ENCODE measurements around the gene NCKAP1. TPM values are rescaled to one million over a fixed set of nuclear protein-coding genes. Genes with fewer than 3 reads are reported as not detected.

NCKAP1 gene
- total and polyA plus RNA-seq, 10 of the 15 experiments (the other 5 are each of a cell fraction or from before 2014, with no cell fraction given) = 0.11 to 1.5 (median 0.52) TPM

DNA sequence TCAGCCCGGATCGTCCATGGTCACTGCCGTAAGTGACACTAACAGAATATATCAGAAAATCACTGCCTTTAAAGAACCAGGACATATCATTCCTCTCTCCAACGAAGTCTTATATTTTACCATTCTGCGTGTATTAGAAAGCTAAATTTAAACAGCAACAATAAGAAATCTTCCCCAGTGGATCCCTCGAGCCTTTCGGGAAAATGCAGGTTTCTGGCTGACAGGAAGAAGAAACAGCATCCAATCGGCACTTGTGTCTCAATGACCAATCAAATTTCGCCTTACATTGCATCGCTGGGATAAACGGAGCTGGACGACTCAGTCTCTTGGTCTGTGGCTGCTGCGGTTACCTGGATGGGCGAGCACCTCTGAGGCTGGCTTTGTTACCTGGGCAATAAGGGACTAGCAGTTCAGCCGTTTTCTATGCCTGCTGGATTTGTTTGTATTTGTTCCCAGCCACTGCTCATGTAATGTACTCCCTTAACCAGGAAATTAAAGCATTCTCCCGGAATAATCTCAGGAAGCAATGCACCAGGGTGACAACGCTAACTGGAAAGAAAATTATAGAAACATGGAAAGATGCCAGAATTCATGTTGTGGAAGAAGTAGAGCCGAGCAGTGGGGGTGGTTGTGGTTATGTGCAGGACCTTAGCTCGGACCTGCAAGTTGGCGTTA is 40.3 kb upstream of the NCKAP1 start, which contains the start of gene DUSP19 (continued):
- TF ChIP-seq, protein P1, sequence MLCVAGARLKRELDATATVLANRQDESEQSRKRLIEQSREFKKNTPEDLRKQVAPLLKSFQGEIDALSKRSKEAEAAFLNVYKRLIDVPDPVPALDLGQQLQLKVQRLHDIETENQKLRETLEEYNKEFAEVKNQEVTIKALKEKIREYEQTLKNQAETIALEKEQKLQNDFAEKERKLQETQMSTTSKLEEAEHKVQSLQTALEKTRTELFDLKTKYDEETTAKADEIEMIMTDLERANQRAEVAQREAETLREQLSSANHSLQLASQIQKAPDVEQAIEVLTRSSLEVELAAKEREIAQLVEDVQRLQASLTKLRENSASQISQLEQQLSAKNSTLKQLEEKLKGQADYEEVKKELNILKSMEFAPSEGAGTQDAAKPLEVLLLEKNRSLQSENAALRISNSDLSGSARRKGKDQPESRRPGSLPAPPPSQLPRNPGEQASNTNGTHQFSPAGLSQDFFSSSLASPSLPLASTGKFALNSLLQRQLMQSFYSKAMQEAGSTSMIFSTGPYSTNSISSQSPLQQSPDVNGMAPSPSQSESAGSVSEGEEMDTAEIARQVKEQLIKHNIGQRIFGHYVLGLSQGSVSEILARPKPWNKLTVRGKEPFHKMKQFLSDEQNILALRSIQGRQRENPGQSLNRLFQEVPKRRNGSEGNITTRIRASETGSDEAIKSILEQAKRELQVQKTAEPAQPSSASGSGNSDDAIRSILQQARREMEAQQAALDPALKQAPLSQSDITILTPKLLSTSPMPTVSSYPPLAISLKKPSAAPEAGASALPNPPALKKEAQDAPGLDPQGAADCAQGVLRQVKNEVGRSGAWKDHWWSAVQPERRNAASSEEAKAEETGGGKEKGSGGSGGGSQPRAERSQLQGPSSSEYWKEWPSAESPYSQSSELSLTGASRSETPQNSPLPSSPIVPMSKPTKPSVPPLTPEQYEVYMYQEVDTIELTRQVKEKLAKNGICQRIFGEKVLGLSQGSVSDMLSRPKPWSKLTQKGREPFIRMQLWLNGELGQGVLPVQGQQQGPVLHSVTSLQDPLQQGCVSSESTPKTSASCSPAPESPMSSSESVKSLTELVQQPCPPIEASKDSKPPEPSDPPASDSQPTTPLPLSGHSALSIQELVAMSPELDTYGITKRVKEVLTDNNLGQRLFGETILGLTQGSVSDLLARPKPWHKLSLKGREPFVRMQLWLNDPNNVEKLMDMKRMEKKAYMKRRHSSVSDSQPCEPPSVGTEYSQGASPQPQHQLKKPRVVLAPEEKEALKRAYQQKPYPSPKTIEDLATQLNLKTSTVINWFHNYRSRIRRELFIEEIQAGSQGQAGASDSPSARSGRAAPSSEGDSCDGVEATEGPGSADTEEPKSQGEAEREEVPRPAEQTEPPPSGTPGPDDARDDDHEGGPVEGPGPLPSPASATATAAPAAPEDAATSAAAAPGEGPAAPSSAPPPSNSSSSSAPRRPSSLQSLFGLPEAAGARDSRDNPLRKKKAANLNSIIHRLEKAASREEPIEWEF (IDR thresholded peaks at IDR 0.05; ENCODE audit: insufficient replicate concordance, low read depth, low read length) = no peak
- no peak for TF ChIP-seq MYC (IDR thresholded peaks at IDR 0.05; ENCODE audit: insufficient read depth, insufficient read length, insufficient replicate concordance, low read length, severe bottlenecking)
- no peak for TF ChIP-seq CBX3 (IDR thresholded peaks at IDR 0.05; ENCODE audit: borderline replicate concordance, low read depth)
- TF ChIP-seq ZNF207 (IDR thresholded peaks at IDR 0.05; ENCODE audit: borderline replicate concordance) = no peak
- no peak for TF ChIP-seq CHD4 (IDR thresholded peaks at IDR 0.05)
- no peak; the same call in none of the 2 replicates for TF ChIP-seq HCFC1 (IDR thresholded peaks at IDR 0.05; ENCODE audit: low read length)
- peak; percentile 40; the same call in 1 of the 2 replicates for TF ChIP-seq GABPA (IDR thresholded peaks at IDR 0.05; ENCODE audit: low read depth)
- no peak for TF ChIP-seq ZZZ3 (IDR thresholded peaks at IDR 0.05; ENCODE audit: control insufficient read depth, insufficient read length, low read depth)
- no peak for TF ChIP-seq NFXL1 (IDR thresholded peaks at IDR 0.05; ENCODE audit: borderline replicate concordance)
- TF ChIP-seq NRF1 (conservative IDR thresholded peaks at IDR 0.05; ENCODE audit: low read depth, low read length) = no peak
- TF ChIP-seq, protein P2, sequence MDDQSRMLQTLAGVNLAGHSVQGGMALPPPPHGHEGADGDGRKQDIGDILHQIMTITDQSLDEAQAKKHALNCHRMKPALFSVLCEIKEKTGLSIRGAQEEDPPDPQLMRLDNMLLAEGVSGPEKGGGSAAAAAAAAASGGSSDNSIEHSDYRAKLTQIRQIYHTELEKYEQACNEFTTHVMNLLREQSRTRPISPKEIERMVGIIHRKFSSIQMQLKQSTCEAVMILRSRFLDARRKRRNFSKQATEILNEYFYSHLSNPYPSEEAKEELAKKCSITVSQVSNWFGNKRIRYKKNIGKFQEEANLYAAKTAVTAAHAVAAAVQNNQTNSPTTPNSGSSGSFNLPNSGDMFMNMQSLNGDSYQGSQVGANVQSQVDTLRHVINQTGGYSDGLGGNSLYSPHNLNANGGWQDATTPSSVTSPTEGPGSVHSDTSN (IDR thresholded peaks at IDR 0.05; ENCODE audit: insufficient replicate concordance, low read depth, low read length) = no peak
- TF ChIP-seq, protein P3, sequence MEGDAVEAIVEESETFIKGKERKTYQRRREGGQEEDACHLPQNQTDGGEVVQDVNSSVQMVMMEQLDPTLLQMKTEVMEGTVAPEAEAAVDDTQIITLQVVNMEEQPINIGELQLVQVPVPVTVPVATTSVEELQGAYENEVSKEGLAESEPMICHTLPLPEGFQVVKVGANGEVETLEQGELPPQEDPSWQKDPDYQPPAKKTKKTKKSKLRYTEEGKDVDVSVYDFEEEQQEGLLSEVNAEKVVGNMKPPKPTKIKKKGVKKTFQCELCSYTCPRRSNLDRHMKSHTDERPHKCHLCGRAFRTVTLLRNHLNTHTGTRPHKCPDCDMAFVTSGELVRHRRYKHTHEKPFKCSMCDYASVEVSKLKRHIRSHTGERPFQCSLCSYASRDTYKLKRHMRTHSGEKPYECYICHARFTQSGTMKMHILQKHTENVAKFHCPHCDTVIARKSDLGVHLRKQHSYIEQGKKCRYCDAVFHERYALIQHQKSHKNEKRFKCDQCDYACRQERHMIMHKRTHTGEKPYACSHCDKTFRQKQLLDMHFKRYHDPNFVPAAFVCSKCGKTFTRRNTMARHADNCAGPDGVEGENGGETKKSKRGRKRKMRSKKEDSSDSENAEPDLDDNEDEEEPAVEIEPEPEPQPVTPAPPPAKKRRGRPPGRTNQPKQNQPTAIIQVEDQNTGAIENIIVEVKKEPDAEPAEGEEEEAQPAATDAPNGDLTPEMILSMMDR (IDR thresholded peaks at IDR 0.05 in 2 of 3, conservative IDR thresholded peaks at IDR 0.05 in 1 of 3; ENCODE audit: control insufficient read depth in 2 of 3, extremely low read depth in 1 of 3, insufficient read depth in 1 of 3, low read depth in 3 of 3, low read length in 3 of 3) = no peak
- TF ChIP-seq TCF3 (IDR thresholded peaks at IDR 0.05; ENCODE audit: borderline replicate concordance, insufficient read depth, low read depth, low read length) = no peak
- no peak for TF ChIP-seq SREBF1 (IDR thresholded peaks at IDR 0.05; ENCODE audit: low read length)
- no peak for TF ChIP-seq RAD21 (IDR thresholded peaks at IDR 0.05; ENCODE audit: insufficient read depth, low read depth, low read length)
- TF ChIP-seq, protein P4, sequence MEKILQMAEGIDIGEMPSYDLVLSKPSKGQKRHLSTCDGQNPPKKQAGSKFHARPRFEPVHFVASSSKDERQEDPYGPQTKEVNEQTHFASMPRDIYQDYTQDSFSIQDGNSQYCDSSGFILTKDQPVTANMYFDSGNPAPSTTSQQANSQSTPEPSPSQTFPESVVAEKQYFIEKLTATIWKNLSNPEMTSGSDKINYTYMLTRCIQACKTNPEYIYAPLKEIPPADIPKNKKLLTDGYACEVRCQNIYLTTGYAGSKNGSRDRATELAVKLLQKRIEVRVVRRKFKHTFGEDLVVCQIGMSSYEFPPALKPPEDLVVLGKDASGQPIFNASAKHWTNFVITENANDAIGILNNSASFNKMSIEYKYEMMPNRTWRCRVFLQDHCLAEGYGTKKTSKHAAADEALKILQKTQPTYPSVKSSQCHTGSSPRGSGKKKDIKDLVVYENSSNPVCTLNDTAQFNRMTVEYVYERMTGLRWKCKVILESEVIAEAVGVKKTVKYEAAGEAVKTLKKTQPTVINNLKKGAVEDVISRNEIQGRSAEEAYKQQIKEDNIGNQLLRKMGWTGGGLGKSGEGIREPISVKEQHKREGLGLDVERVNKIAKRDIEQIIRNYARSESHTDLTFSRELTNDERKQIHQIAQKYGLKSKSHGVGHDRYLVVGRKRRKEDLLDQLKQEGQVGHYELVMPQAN (conservative IDR thresholded peaks at IDR 0.05) = 0 out of 2 replicates have a peak, but pooled peaks have one; percentile 33
- no peak for TF ChIP-seq DPF2 (IDR thresholded peaks at IDR 0.05)
- TF ChIP-seq SUZ12 (IDR thresholded peaks at IDR 0.05; ENCODE audit: unreplicated experiment) = no peak
